Astrocyte (in vitro differentiated cells and primary cell): ENCODE measurements around the gene KRTAP4-3. TPM values are rescaled to one million over a fixed set of nuclear protein-coding genes. Genes with fewer than 3 reads are reported as not detected.

Source experiments
- DNase-seq: peaks from one replicate; pipeline ENCODE4 v3.0.0-alpha.2; 2010; ENCODE audit warnings: low read depth
- FAIRE-seq: peaks from 2 replicates; lab custom pipeline; 2011; peaks lifted over from hg19 to GRCh38; lab: Jason Lieb, UNC
- H2AFZ ChIP-seq: 2 replicates; pipeline ENCODE4 v1.6.0; 2012; ENCODE audit warnings: low read depth, low read length, inconsistent platforms
- H3K27ac ChIP-seq: 2 replicates; pipeline ENCODE4 v1.5.1; 2011; ENCODE audit warnings: low read depth, low read length, inconsistent platforms
- H3K27me3 ChIP-seq: 2 replicates; pipeline ENCODE4 v1.6.0; 2011; ENCODE audit warnings: low read length, inconsistent platforms; ENCODE audit not compliant: insufficient read depth
- H3K36me3 ChIP-seq: 2 replicates; pipeline ENCODE4 v1.5.1; 2011; ENCODE audit warnings: low read length, inconsistent platforms; ENCODE audit not compliant: insufficient read depth
- H3K4me1 ChIP-seq: 2 replicates; pipeline ENCODE4 v1.5.1; 2011; ENCODE audit warnings: low read length, inconsistent platforms; ENCODE audit not compliant: insufficient read depth
- H3K4me2 ChIP-seq: 2 replicates; pipeline ENCODE4 v1.6.0; 2012; ENCODE audit warnings: low read length, inconsistent platforms
- H3K4me3 ChIP-seq: 2 replicates; pipeline ENCODE4 v1.5.1; 2011; ENCODE audit warnings: low read depth, mild to moderate bottlenecking, low read length, inconsistent platforms; ENCODE audit not compliant: insufficient read depth
- H3K79me2 ChIP-seq: 2 replicates; pipeline ENCODE4 v1.6.0; 2012; ENCODE audit warnings: mild to moderate bottlenecking, low read length, inconsistent platforms; ENCODE audit not compliant: insufficient read depth
- H3K9ac ChIP-seq: 2 replicates; pipeline ENCODE4 v1.6.0; 2012; ENCODE audit warnings: mild to moderate bottlenecking, low read length, inconsistent platforms
- H3K9me3 ChIP-seq: 2 replicates; pipeline ENCODE4 v1.5.1; 2012; ENCODE audit warnings: low read depth, mild to moderate bottlenecking, low read length, inconsistent platforms; ENCODE audit not compliant: insufficient read depth
- H4K20me1 ChIP-seq: 2 replicates; pipeline ENCODE4 v1.6.0; 2012; ENCODE audit warnings: low read length, inconsistent platforms; ENCODE audit not compliant: insufficient read depth
- H3K27ac Mint-ChIP-seq: one replicate; pipeline ENCODE4 v1.8.0; 2021; ENCODE audit warnings: mild to moderate bottlenecking, mixed read lengths; ENCODE audit not compliant: unreplicated experiment
- H3K27me3 Mint-ChIP-seq: one replicate; pipeline ENCODE4 v1.8.0; 2021; ENCODE audit warnings: low read depth, mixed read lengths; ENCODE audit not compliant: unreplicated experiment
- H3K36me3 Mint-ChIP-seq: one replicate; pipeline ENCODE4 v1.8.0; 2021; ENCODE audit warnings: low read depth, mixed read lengths; ENCODE audit not compliant: unreplicated experiment
- H3K4me1 Mint-ChIP-seq: one replicate; pipeline ENCODE4 v1.8.0; 2021; ENCODE audit warnings: low read depth, mixed read lengths; ENCODE audit not compliant: unreplicated experiment
- H3K4me3 Mint-ChIP-seq: one replicate; pipeline ENCODE4 v1.8.0; 2021; ENCODE audit warnings: mild to moderate bottlenecking, moderate library complexity, mixed read lengths; ENCODE audit not compliant: unreplicated experiment
- H3K9me3 Mint-ChIP-seq: one replicate; pipeline ENCODE4 v1.8.0; 2021; ENCODE audit warnings: mild to moderate bottlenecking, mixed read lengths; ENCODE audit not compliant: unreplicated experiment
- CTCF ChIP-seq: IDR thresholded peaks from 2 replicates; pipeline ENCODE4 v1.5.1; 2011; ENCODE audit warnings: low read depth, mild to moderate bottlenecking, inconsistent platforms, low read length, moderate library complexity; ENCODE audit not compliant: insufficient read depth
- EZH2 ChIP-seq: IDR thresholded peaks from 2 replicates; pipeline ENCODE4 v1.6.1; 2012; ENCODE audit warnings: mild to moderate bottlenecking, low read length, inconsistent platforms; ENCODE audit not compliant: insufficient read depth
- total RNA-seq: library from RNA; stranded (reverse); gene quantifications from 2 replicates; pipeline ENCODE4 v1.2.1, GENCODE V29; 2021

Gene KRTAP4-3
- total RNA-seq, 1 donor from 2014 or later, result not detected

- Mint-ChIP-seq H3K27me3 (peaks cover 10% of the 10 kb centered on the region), H3K27ac (no peak overlapping the region), H3K4me1 (no peaks in the 10 kb centered on the region), H3K4me3 (no peak overlapping the region), H3K9me3 (peaks cover 6% of the 10 kb centered on the region), H3K36me3 (no peaks in the 10 kb centered on the region)
- peak; percentile 27 for DNase-seq
- no peak overlapping the region for H3K4me2 ChIP-seq
- H3K36me3 ChIP-seq, result no peaks in the 10 kb centered on the region
- TF ChIP-seq CTCF, result no peak
- no peak for TF ChIP-seq EZH2
- H2AFZ ChIP-seq, result peak overlapping the region; percentile 46
- H3K9me3 ChIP-seq, result no peaks in the 10 kb centered on the region
- no peaks in the 10 kb centered on the region for H3K27me3 ChIP-seq
- peak; percentile 43 for FAIRE-seq
- H3K79me2 ChIP-seq, result no peaks in the 10 kb centered on the region
- H3K27ac ChIP-seq, result no peak overlapping the region
- no peak overlapping the region for H3K4me3 ChIP-seq
- H3K9ac ChIP-seq, result no peak overlapping the region
- H3K4me1 ChIP-seq, result no peaks in the 10 kb centered on the region
- H4K20me1 ChIP-seq, result no peaks in the 10 kb centered on the region
These were observed 10.3 kb upstream of the KRTAP4-3 start for GRCh38 chr17:41178341-41178740.

GRCh38 chr17:41177727-41178271 lies 9.8 kb upstream of the KRTAP4-3 start, which contains the start of gene KRTAP4-2:
Gene KRTAP4-2, minus strand, starts transcription at chr17:41178221. Its CDS starts 57 bp downstream, at chr17:41178164.
- H3K9me3 Mint-ChIP-seq, result peaks cover 6% of the 10 kb centered on the region
- DNase-seq, result no peak
- Histone ChIP-seq H4K20me1 (no peaks in the 10 kb centered on the region), H3K4me1 (no peaks in the 10 kb centered on the region), H3K27ac (no peak within 1 kb of the TSS), H3K4me3 (no peak within 1 kb of the TSS), H2AFZ (peak within 1 kb of the TSS; percentile 46), H3K4me2 (no peak within 1 kb of the TSS), H3K9ac (no peak within 1 kb of the TSS), H3K36me3 (no peaks in the 10 kb centered on the region), H3K79me2 (no peaks in the 10 kb centered on the region), H3K27me3 (no peaks in the 10 kb centered on the region), H3K9me3 (no peaks in the 10 kb centered on the region)
- H3K36me3 Mint-ChIP-seq, result no peaks in the 10 kb centered on the region
- no peak within 1 kb of the TSS for H3K27ac Mint-ChIP-seq
- H3K27me3 Mint-ChIP-seq, result peaks cover 12% of the 10 kb centered on the region
- no peak for TF ChIP-seq CTCF
- TF ChIP-seq EZH2, result no peak
- H3K4me3 Mint-ChIP-seq, result no peak within 1 kb of the TSS
- no peak for FAIRE-seq
- H3K4me1 Mint-ChIP-seq, result no peaks in the 10 kb centered on the region

GRCh38 chr17:41176744-41177387 lies 8.8 kb upstream of the KRTAP4-3 start:
- Histone ChIP-seq H3K4me3 (no peak overlapping the region), H4K20me1 (no peaks in the 10 kb centered on the region), H2AFZ (no peak overlapping the region), H3K9me3 (no peaks in the 10 kb centered on the region), H3K27ac (no peak overlapping the region), H3K36me3 (no peaks in the 10 kb centered on the region), H3K79me2 (no peaks in the 10 kb centered on the region), H3K4me2 (no peak overlapping the region), H3K4me1 (no peaks in the 10 kb centered on the region), H3K27me3 (no peaks in the 10 kb centered on the region), H3K9ac (no peak overlapping the region)
- H3K9me3 Mint-ChIP-seq, result peaks cover 6% of the 10 kb centered on the region
- peaks cover 15% of the 10 kb centered on the region for H3K27me3 Mint-ChIP-seq
- no peak overlapping the region for H3K4me3 Mint-ChIP-seq
- no peaks in the 10 kb centered on the region for H3K4me1 Mint-ChIP-seq
- no peak for FAIRE-seq
- H3K36me3 Mint-ChIP-seq, result no peaks in the 10 kb centered on the region
- no peak for TF ChIP-seq EZH2
- TF ChIP-seq CTCF, result no peak
- DNase-seq, result no peak
- no peak overlapping the region for H3K27ac Mint-ChIP-seq
